HCT116 (cell line): ENCODE results near the gene GPR157.

Experiments
- CEBPB ChIP-seq: IDR thresholded peaks from 2 replicates; pipeline ENCODE4 v1.6.1; 2012; ENCODE audit warnings: low read depth
- EGR1 ChIP-seq: IDR thresholded peaks from 2 replicates; pipeline ENCODE4 v1.6.1; 2012; ENCODE audit warnings: low read depth
- EZH2 ChIP-seq: fragments of 200-600 bp; sonication (generic); IDR thresholded peaks from 2 replicates; pipeline ENCODE4 v1.6.1; 2017; ENCODE audit warnings: antibody characterized with exemption, mixed run types
- POLR2A ChIP-seq: IDR thresholded peaks from 2 replicates; pipeline ENCODE4 v1.7.0; 2011; ENCODE audit warnings: borderline replicate concordance; ENCODE audit not compliant: insufficient read depth, insufficient read length; ENCODE audit errors: extremely low read depth
- POLR2AphosphoS5 ChIP-seq: IDR thresholded peaks from 2 replicates; pipeline ENCODE4 v1.6.1; 2011; ENCODE audit warnings: mild to moderate bottlenecking, low read depth, low read length, moderate library complexity
- SRF ChIP-seq: IDR thresholded peaks from 2 replicates; pipeline ENCODE4 v1.6.1; 2012; ENCODE audit warnings: low read depth
- TCF7L2 ChIP-seq: IDR thresholded peaks from 2 replicates; pipeline ENCODE4 v1.7.0; 2011; ENCODE audit warnings: borderline replicate concordance, inconsistent platforms; ENCODE audit not compliant: insufficient read depth, insufficient read length; ENCODE audit errors: extremely low read depth
- YY1 ChIP-seq: IDR thresholded peaks from 2 replicates; pipeline ENCODE4 v1.6.1; 2011; ENCODE audit warnings: low read length, low read depth, moderate library complexity, mild to moderate bottlenecking; ENCODE audit not compliant: insufficient replicate concordance; ENCODE audit errors: extremely low read depth
- ZFX ChIP-seq: fragments of 450-650 bp; IDR thresholded peaks from 2 replicates; pipeline ENCODE4 v1.6.1; 2017
- TF ChIP-seq, protein P1 (sequence below): IDR thresholded peaks from 2 replicates; pipeline ENCODE4 v1.6.1; 2012; ENCODE audit warnings: low read depth
- TF ChIP-seq, protein P2 (sequence below), 3 experiments: fragments of 200-600 bp in 1 of 3; sonication (generic) in 1 of 3; IDR thresholded peaks in 2 of 3; conservative IDR thresholded peaks in 1 of 3; 2 replicates each; pipeline ENCODE4 v1.5.1; 2012 to 2017; ENCODE audit warnings: low read depth in 2 of 3, low read length in 2 of 3, antibody characterized with exemption in 1 of 3, borderline replicate concordance in 1 of 3, control low read depth in 1 of 3, mild to moderate bottlenecking in 1 of 3, mixed read lengths in 1 of 3, mixed run types in 1 of 3, moderate library complexity in 1 of 3; ENCODE audit not compliant: insufficient read depth in 1 of 3
- TF ChIP-seq, protein P3 (sequence below): IDR thresholded peaks from 2 replicates; pipeline ENCODE4 v1.6.1; 2012

DNA sequence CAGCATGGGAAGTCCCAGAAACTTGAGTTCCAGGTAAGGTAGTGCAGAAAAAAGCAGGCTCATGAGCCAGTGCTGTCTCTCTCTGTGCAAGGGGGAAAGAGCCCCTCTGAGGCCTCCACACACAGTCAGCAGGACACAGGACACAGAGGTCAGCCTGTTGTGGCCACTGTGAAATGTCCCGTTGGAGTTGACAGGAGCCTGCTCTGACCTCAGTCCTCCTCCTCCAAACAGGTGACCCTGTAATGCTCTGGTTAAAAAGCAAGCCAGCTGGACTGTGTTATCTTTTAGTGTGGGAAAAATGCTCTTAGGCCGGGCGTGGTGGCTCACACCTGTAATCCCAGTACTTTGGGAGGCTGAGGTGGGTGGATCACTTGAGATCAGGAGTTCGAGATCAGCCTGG lies 24.2 kb upstream of the GPR157 start:
- TF ChIP-seq, protein P1, sequence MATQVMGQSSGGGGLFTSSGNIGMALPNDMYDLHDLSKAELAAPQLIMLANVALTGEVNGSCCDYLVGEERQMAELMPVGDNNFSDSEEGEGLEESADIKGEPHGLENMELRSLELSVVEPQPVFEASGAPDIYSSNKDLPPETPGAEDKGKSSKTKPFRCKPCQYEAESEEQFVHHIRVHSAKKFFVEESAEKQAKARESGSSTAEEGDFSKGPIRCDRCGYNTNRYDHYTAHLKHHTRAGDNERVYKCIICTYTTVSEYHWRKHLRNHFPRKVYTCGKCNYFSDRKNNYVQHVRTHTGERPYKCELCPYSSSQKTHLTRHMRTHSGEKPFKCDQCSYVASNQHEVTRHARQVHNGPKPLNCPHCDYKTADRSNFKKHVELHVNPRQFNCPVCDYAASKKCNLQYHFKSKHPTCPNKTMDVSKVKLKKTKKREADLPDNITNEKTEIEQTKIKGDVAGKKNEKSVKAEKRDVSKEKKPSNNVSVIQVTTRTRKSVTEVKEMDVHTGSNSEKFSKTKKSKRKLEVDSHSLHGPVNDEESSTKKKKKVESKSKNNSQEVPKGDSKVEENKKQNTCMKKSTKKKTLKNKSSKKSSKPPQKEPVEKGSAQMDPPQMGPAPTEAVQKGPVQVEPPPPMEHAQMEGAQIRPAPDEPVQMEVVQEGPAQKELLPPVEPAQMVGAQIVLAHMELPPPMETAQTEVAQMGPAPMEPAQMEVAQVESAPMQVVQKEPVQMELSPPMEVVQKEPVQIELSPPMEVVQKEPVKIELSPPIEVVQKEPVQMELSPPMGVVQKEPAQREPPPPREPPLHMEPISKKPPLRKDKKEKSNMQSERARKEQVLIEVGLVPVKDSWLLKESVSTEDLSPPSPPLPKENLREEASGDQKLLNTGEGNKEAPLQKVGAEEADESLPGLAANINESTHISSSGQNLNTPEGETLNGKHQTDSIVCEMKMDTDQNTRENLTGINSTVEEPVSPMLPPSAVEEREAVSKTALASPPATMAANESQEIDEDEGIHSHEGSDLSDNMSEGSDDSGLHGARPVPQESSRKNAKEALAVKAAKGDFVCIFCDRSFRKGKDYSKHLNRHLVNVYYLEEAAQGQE: no peak
- TF ChIP-seq, protein P2, sequence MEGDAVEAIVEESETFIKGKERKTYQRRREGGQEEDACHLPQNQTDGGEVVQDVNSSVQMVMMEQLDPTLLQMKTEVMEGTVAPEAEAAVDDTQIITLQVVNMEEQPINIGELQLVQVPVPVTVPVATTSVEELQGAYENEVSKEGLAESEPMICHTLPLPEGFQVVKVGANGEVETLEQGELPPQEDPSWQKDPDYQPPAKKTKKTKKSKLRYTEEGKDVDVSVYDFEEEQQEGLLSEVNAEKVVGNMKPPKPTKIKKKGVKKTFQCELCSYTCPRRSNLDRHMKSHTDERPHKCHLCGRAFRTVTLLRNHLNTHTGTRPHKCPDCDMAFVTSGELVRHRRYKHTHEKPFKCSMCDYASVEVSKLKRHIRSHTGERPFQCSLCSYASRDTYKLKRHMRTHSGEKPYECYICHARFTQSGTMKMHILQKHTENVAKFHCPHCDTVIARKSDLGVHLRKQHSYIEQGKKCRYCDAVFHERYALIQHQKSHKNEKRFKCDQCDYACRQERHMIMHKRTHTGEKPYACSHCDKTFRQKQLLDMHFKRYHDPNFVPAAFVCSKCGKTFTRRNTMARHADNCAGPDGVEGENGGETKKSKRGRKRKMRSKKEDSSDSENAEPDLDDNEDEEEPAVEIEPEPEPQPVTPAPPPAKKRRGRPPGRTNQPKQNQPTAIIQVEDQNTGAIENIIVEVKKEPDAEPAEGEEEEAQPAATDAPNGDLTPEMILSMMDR (IDR thresholded peaks at IDR 0.05 in 2 of 3, conservative IDR thresholded peaks at IDR 0.05 in 1 of 3; ENCODE audit: borderline replicate concordance in 1 of 3, insufficient read depth in 1 of 3, low read depth in 2 of 3, low read length in 2 of 3): no peak
- TF ChIP-seq POLR2A: no peak
- no peak for TF ChIP-seq CEBPB
- TF ChIP-seq EGR1: no peak
- TF ChIP-seq, protein P3, sequence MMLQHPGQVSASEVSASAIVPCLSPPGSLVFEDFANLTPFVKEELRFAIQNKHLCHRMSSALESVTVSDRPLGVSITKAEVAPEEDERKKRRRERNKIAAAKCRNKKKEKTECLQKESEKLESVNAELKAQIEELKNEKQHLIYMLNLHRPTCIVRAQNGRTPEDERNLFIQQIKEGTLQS: no peak
- no peak for TF ChIP-seq ZFX
- no peak for TF ChIP-seq TCF7L2
- TF ChIP-seq POLR2AphosphoS5: no peak
- TF ChIP-seq SRF: no peak
- no peak for TF ChIP-seq EZH2
- no peak for TF ChIP-seq YY1
